GM23338 (cell line): ENCODE measurements around the gene NDEL1.

Experiments used
- EZH2 ChIP-seq: fragments of 200-600 bp; sonication (generic); IDR thresholded peaks from one replicate; pipeline ENCODE4 v1.8.0; 2017; ENCODE audit warnings: antibody characterized with exemption, mild to moderate bottlenecking, low read depth; ENCODE audit not compliant: unreplicated experiment
- EZH2phosphoT487 ChIP-seq: fragments of 200-600 bp; sonication (generic); IDR thresholded peaks from one replicate; pipeline ENCODE4 v1.8.1; 2018; ENCODE audit warnings: antibody characterized with exemption; ENCODE audit not compliant: unreplicated experiment
- JUNB ChIP-seq: IDR thresholded peaks from one replicate; pipeline ENCODE4 v1.6.1; 2016; ENCODE audit warnings: antibody characterized with exemption; ENCODE audit not compliant: unreplicated experiment
- POLR2AphosphoS5 ChIP-seq: IDR thresholded peaks from 2 replicates; pipeline ENCODE4 v1.6.1; 2016; ENCODE audit warnings: antibody characterized with exemption, low read depth
- ZNF114 ChIP-seq: fragments of 250-450 bp; sonication (Bioruptor Pico); IDR thresholded peaks from 2 replicates; pipeline ENCODE4 v1.5.0; 2020; ENCODE audit warnings: mild to moderate bottlenecking, moderate library complexity
- ZNF331 ChIP-seq: fragments of 250-450 bp; sonication (Bioruptor Pico); IDR thresholded peaks from 2 replicates; pipeline ENCODE4 v1.5.0; 2020; ENCODE audit warnings: low read depth, mild to moderate bottlenecking, moderate library complexity
- TF ChIP-seq, protein P1 (sequence below), 2 experiments: fragments of 200-600 bp in 1 of 2; sonication (generic) in 1 of 2; conservative IDR thresholded peaks; 2 replicates each; pipeline versions ENCODE4 v1.5.1 to v1.6.1; 2016 to 2017; ENCODE audit warnings: antibody characterized with exemption in 2 of 2, low read depth in 2 of 2, mild to moderate bottlenecking in 2 of 2, moderate library complexity in 1 of 2
- TF ChIP-seq, protein P2 (sequence below): IDR thresholded peaks from one replicate; pipeline ENCODE4 v1.6.1; 2018; ENCODE audit warnings: antibody characterized with exemption; ENCODE audit not compliant: unreplicated experiment
- TF ChIP-seq, protein P3 (sequence below): fragments of 250-450 bp; sonication (Bioruptor Pico); IDR thresholded peaks from 2 replicates; pipeline ENCODE4 v1.5.0; 2020; ENCODE audit warnings: mild to moderate bottlenecking, moderate library complexity
- TF ChIP-seq, protein P4 (sequence below): IDR thresholded peaks from 2 replicates; pipeline ENCODE4 v1.6.1; 2016; ENCODE audit warnings: antibody characterized with exemption

DNA sequence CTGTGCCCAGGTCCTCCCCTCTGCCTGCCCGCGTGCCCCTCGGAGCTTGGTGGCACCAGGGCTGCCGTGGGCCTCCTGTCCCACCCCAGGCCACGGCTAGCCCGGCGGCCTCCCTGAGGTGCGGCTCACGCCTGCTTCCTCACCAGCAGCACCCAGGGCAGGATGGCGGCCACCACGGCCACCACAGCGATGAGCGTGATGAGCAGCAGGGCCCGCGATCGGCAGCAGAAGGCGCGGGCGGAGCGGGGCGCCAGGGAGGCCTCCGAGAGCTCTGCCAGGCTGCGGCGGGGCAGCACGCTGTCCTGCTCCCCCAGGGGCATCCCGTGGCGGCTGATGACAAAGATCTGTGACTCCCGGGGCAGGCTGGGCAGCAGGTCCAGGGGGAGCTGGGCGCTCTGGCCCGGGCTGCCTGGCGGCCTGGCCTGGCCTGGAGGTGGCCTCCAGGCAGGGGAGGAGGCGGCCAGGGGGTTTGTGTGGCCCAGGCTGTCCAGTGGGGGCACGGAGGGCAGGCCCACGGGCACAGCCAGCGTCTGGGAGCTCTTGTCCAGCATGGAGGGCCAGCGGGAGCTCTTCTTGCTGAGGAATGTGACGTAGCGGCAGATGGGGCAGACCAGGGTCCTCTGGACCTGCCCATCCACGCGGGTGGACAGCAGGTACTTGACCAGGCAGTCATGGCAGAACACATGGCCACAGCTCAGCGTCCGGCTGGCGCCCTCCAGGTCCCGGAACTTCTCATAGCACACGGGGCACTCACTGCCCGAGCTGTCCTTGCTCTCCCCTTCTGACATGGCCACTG is 42.8 kb upstream of the NDEL1 start:
- TF ChIP-seq POLR2AphosphoS5, result no peak
- TF ChIP-seq, protein P1, sequence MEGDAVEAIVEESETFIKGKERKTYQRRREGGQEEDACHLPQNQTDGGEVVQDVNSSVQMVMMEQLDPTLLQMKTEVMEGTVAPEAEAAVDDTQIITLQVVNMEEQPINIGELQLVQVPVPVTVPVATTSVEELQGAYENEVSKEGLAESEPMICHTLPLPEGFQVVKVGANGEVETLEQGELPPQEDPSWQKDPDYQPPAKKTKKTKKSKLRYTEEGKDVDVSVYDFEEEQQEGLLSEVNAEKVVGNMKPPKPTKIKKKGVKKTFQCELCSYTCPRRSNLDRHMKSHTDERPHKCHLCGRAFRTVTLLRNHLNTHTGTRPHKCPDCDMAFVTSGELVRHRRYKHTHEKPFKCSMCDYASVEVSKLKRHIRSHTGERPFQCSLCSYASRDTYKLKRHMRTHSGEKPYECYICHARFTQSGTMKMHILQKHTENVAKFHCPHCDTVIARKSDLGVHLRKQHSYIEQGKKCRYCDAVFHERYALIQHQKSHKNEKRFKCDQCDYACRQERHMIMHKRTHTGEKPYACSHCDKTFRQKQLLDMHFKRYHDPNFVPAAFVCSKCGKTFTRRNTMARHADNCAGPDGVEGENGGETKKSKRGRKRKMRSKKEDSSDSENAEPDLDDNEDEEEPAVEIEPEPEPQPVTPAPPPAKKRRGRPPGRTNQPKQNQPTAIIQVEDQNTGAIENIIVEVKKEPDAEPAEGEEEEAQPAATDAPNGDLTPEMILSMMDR (conservative IDR thresholded peaks at IDR 0.05; ENCODE audit: low read depth in 2 of 2), result no peak
- TF ChIP-seq, protein P2, sequence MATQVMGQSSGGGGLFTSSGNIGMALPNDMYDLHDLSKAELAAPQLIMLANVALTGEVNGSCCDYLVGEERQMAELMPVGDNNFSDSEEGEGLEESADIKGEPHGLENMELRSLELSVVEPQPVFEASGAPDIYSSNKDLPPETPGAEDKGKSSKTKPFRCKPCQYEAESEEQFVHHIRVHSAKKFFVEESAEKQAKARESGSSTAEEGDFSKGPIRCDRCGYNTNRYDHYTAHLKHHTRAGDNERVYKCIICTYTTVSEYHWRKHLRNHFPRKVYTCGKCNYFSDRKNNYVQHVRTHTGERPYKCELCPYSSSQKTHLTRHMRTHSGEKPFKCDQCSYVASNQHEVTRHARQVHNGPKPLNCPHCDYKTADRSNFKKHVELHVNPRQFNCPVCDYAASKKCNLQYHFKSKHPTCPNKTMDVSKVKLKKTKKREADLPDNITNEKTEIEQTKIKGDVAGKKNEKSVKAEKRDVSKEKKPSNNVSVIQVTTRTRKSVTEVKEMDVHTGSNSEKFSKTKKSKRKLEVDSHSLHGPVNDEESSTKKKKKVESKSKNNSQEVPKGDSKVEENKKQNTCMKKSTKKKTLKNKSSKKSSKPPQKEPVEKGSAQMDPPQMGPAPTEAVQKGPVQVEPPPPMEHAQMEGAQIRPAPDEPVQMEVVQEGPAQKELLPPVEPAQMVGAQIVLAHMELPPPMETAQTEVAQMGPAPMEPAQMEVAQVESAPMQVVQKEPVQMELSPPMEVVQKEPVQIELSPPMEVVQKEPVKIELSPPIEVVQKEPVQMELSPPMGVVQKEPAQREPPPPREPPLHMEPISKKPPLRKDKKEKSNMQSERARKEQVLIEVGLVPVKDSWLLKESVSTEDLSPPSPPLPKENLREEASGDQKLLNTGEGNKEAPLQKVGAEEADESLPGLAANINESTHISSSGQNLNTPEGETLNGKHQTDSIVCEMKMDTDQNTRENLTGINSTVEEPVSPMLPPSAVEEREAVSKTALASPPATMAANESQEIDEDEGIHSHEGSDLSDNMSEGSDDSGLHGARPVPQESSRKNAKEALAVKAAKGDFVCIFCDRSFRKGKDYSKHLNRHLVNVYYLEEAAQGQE, result no peak
- no peak for TF ChIP-seq EZH2phosphoT487
- no peak for TF ChIP-seq EZH2
- no peak for TF ChIP-seq ZNF114 (CRISPR knock-in tag)
- no peak for TF ChIP-seq ZNF331 (CRISPR knock-in tag)
- TF ChIP-seq, protein P3, sequence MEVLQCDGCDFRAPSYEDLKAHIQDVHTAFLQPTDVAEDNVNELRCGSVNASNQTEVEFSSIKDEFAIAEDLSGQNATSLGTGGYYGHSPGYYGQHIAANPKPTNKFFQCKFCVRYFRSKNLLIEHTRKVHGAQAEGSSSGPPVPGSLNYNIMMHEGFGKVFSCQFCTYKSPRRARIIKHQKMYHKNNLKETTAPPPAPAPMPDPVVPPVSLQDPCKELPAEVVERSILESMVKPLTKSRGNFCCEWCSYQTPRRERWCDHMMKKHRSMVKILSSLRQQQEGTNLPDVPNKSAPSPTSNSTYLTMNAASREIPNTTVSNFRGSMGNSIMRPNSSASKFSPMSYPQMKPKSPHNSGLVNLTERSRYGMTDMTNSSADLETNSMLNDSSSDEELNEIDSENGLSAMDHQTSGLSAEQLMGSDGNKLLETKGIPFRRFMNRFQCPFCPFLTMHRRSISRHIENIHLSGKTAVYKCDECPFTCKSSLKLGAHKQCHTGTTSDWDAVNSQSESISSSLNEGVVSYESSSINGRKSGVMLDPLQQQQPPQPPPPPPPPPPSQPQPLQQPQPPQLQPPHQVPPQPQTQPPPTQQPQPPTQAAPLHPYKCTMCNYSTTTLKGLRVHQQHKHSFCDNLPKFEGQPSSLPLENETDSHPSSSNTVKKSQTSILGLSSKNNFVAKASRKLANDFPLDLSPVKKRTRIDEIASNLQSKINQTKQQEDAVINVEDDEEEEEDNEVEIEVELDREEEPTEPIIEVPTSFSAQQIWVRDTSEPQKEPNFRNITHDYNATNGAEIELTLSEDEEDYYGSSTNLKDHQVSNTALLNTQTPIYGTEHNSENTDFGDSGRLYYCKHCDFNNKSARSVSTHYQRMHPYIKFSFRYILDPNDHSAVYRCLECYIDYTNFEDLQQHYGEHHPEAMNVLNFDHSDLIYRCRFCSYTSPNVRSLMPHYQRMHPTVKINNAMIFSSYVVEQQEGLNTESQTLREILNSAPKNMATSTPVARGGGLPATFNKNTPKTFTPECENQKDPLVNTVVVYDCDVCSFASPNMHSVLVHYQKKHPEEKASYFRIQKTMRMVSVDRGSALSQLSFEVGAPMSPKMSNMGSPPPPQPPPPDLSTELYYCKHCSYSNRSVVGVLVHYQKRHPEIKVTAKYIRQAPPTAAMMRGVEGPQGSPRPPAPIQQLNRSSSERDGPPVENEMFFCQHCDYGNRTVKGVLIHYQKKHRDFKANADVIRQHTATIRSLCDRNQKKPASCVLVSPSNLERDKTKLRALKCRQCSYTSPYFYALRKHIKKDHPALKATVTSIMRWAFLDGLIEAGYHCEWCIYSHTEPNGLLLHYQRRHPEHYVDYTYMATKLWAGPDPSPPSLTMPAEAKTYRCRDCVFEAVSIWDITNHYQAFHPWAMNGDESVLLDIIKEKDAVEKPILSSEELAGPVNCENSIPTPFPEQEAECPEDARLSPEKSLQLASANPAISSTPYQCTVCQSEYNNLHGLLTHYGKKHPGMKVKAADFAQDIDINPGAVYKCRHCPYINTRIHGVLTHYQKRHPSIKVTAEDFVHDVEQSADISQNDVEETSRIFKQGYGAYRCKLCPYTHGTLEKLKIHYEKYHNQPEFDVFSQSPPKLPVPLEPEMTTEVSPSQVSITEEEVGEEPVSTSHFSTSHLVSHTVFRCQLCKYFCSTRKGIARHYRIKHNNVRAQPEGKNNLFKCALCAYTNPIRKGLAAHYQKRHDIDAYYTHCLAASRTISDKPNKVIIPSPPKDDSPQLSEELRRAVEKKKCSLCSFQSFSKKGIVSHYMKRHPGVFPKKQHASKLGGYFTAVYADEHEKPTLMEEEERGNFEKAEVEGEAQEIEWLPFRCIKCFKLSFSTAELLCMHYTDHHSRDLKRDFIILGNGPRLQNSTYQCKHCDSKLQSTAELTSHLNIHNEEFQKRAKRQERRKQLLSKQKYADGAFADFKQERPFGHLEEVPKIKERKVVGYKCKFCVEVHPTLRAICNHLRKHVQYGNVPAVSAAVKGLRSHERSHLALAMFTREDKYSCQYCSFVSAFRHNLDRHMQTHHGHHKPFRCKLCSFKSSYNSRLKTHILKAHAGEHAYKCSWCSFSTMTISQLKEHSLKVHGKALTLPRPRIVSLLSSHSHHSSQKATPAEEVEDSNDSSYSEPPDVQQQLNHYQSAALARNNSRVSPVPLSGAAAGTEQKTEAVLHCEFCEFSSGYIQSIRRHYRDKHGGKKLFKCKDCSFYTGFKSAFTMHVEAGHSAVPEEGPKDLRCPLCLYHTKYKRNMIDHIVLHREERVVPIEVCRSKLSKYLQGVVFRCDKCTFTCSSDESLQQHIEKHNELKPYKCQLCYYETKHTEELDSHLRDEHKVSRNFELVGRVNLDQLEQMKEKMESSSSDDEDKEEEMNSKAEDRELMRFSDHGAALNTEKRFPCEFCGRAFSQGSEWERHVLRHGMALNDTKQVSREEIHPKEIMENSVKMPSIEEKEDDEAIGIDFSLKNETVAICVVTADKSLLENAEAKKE (CRISPR knock-in tag), result no peak
- TF ChIP-seq JUNB, result no peak
- TF ChIP-seq, protein P4, sequence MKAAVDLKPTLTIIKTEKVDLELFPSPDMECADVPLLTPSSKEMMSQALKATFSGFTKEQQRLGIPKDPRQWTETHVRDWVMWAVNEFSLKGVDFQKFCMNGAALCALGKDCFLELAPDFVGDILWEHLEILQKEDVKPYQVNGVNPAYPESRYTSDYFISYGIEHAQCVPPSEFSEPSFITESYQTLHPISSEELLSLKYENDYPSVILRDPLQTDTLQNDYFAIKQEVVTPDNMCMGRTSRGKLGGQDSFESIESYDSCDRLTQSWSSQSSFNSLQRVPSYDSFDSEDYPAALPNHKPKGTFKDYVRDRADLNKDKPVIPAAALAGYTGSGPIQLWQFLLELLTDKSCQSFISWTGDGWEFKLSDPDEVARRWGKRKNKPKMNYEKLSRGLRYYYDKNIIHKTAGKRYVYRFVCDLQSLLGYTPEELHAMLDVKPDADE, result no peak
